Brain microvascular endothelial cell (primary cell): ENCODE measurements around the gene QRICH2.
A peak's percentile ranks its signal among the peaks of the same experiment; 100 is the strongest.

ENCODE experiments used
- DNase-seq: peaks from one replicate; pipeline ENCODE4 v3.0.0-alpha.2; 2020
- H3K27ac ChIP-seq: fragments of 250-450 bp; sonication (Bioruptor Pico); 2 replicates; pipeline ENCODE4 v1.5.1; 2020; ENCODE audit warnings: mild to moderate bottlenecking, moderate library complexity
- H3K27me3 ChIP-seq: fragments of 250-450 bp; sonication (Bioruptor Pico); replicated peaks from 2 replicates; pipeline ENCODE4 v1.5.1; 2020; ENCODE audit warnings: mild to moderate bottlenecking
- H3K36me3 ChIP-seq: fragments of 250-450 bp; sonication (Bioruptor Pico); replicated peaks from 2 replicates; pipeline ENCODE4 v1.5.1; 2020; ENCODE audit warnings: mild to moderate bottlenecking
- H3K4me3 ChIP-seq: 2 replicates; pipeline ENCODE4 v1.5.1; 2011; ENCODE audit warnings: low read depth, mild to moderate bottlenecking, control low read depth, low read length, moderate library complexity
- in situ Hi-C: cut with HindIII; loops from 2 replicates; pipeline ENCODE4 v1.10.0; 2017; ENCODE audit warnings: low sequenced_read_pairs, low pct_ligation_motif_present
- TF ChIP-seq, protein P1 (sequence below): IDR thresholded peaks from 2 replicates; pipeline ENCODE4 v1.5.1; 2011; ENCODE audit warnings: low read depth, mild to moderate bottlenecking, moderate library complexity, low read length, control low read depth, inconsistent platforms; ENCODE audit errors: missing control alignments

QRICH2 gene

DNA sequence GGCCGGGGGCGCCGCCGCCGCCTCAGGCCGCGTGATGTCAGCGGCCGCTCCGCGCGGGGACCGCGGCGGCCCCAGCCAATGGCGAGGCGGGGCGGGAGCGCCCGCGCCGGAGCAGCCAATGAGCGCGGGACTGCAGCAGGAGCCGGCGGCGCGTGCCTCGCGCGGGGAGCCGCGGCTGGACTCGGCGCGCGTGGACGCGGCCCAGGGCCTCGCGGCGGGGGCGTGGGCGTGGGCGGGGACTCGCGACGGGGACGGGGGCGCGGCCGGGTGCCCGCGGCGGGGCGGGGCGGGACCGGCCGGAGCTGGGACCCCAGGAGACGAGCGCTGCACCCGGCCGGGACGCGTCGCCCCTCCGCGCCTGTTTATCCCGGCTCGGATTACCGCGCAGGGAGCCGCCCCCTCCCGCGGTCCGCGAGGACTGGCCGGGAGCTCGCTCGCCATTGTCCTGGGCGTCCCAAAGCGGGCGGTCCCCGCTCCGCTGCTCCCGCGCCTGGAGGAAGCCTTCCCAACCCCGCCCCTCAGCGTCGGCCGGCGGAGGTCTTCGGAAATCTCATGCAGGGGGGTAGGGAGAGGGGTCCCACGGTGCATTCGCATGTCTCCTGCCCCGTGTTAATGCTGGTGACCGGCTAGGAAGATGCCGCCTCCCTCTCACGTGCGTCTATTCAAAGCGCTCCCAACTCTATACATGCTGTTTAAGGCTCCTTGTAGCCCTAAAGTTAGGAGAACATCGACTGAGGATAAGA, 67.4 kb downstream of the QRICH2 start, which contains the start of gene RNF157:
Gene RNF157, minus strand, starts transcription at position 33 of the 743 bp plus-strand sequence. CDS start 253 bp downstream, outside the sequence.
- in situ Hi-C loops = no loop called here
- H3K27me3 ChIP-seq = peaks cover 17% of the 10 kb centered on the region

DNA sequence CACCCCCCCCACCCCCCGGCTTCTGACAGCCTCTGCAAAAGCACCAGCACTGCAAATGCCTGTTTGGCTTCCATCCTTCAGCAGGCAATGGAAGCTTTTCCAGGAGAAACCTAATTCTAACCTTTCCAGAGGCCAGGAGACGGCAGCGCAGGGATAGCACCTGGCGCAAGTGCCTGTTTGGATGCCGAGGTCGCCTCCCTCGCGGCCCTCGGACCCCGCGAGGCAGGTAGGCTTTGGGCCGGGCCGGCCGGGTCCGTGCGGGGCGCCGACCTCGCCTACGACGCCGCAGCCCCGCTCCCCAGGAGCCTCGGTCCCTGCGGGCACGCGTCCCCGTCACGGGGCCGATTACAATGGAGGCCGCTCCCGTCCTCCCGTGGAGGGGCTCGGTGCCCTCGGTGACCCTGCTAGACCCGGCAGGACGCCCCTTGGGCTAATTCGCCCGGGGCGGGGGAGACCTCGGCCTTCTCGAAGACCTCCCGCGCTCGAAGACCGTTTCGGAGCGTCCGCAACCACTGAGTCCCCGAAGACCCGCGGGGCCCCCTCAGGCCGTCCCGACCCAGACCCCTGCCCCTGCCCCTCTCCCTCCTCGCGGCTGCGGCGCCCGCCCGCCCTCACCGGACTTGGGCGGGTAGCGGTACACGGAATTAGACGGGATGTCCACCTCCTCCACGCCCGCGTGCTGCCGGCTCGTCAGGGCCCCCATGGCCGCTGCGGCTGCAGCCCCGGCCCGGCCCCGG, 68.4 kb downstream of the QRICH2 start:
- DNase-seq = no peak
- Histone ChIP-seq H3K27me3 (peaks cover 17% of the 10 kb centered on the region), H3K36me3 (no peaks in the 10 kb centered on the region), H3K4me3 (peak overlapping the region; percentile 36), H3K27ac (no peak overlapping the region)
- in situ Hi-C loops = no loop called here
- TF ChIP-seq, protein P1, sequence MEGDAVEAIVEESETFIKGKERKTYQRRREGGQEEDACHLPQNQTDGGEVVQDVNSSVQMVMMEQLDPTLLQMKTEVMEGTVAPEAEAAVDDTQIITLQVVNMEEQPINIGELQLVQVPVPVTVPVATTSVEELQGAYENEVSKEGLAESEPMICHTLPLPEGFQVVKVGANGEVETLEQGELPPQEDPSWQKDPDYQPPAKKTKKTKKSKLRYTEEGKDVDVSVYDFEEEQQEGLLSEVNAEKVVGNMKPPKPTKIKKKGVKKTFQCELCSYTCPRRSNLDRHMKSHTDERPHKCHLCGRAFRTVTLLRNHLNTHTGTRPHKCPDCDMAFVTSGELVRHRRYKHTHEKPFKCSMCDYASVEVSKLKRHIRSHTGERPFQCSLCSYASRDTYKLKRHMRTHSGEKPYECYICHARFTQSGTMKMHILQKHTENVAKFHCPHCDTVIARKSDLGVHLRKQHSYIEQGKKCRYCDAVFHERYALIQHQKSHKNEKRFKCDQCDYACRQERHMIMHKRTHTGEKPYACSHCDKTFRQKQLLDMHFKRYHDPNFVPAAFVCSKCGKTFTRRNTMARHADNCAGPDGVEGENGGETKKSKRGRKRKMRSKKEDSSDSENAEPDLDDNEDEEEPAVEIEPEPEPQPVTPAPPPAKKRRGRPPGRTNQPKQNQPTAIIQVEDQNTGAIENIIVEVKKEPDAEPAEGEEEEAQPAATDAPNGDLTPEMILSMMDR = no peak

More for the DNA sequence above, 67.4 kb downstream of the QRICH2 start, which contains the start of gene RNF157:
- H3K27ac ChIP-seq = no peak within 1 kb of the TSS
- H3K4me3 ChIP-seq = peak within 1 kb of the TSS; percentile 56
- TF ChIP-seq, protein P1 = no peak
- peak; percentile 16 for DNase-seq
- H3K36me3 ChIP-seq = no peaks in the 10 kb centered on the region

DNA sequence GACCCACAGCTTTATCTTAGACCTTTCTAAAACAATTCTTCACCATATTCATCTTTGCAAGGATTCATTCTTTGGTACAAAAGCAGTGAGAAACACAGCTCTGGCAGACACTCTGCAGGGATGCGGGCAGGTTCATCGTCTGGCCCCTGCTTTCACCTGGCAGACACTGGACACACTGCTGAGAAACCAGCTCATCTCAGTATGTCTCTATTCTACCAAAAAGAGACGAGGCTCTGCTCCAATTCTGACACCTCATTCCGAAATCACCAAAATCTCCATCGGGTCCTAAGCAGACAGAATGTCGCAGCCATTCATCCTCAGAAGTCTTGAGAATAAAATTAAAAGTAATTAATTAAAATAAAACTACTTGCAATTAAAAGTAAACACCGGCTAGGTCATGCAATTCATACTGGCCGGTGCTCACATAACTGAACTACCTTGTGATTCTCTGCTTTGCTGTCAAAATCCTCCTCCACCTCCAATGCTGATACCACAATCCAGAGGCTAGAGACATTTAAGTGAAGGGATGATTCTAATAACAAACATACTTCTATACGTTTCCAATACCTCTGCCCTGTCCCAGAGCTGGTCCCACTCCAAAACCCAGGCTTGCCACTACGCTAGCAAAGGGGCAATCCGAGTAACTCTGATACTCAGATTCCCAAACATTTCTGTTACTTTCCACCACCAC, 69.1 kb downstream of the QRICH2 start:
- no peak overlapping the region for H3K4me3 ChIP-seq
- TF ChIP-seq, protein P1 = no peak
- no peak overlapping the region for H3K27ac ChIP-seq
- peaks cover 17% of the 10 kb centered on the region for H3K27me3 ChIP-seq
- no peak for DNase-seq
- no peaks in the 10 kb centered on the region for H3K36me3 ChIP-seq
- in situ Hi-C loops = no loop called here

DNA sequence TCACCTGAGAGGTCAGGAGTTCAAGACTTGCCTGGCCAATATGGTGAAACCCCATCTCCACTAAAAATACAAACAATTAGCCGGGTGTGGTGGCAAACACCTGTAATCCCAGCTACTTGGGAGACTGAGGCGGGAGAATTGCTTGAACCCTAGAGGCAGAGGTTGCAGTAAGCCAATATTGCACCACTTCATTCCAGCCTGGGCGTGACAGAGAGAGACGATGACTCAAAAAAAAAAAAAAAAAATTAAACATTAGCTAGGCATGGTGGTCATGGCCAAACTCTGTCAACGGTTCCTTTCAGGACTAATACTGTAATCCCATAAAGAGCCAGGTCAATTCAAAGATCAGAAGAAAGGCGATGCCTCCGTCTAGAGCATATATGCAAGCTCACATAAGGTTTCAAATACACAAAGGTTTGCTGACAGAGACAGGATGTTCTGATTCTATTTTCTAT, 70.2 kb downstream of the QRICH2 start:
- H3K4me3 ChIP-seq = no peak overlapping the region
- peaks cover 17% of the 10 kb centered on the region for H3K27me3 ChIP-seq
- no peak for DNase-seq
- H3K27ac ChIP-seq = no peak overlapping the region
- TF ChIP-seq, protein P1 = no peak
- in situ Hi-C loops = no loop called here
- H3K36me3 ChIP-seq = no peaks in the 10 kb centered on the region

DNA sequence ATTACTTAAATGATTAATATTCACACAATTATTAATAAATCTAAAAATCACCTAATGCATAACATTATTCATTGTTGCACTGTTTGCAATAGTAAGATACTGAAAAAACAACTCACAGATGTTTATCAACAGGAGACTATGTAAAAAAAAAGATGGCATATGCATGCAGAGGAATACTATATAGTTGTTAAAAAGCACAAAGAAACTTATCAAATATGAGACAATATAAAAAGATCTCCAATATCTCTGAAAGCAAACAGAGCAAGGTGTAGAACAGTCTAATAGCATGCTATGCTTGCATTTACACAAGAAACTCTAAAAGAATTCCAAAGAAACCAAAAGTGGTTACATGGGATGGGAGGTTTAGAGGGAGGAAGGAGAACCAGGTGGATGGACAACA, 71.5 kb downstream of the QRICH2 start:
- no peaks in the 10 kb centered on the region for H3K36me3 ChIP-seq
- in situ Hi-C loops = no loop called here
- TF ChIP-seq, protein P1 = no peak
- no peak overlapping the region for H3K27ac ChIP-seq
- peaks cover 17% of the 10 kb centered on the region for H3K27me3 ChIP-seq
- no peak overlapping the region for H3K4me3 ChIP-seq
- no peak for DNase-seq
